Measurements from ENCODE around the gene REC8. TPM values are rescaled to one million over a fixed set of nuclear protein-coding genes. Genes with fewer than 3 reads are reported as not detected.

REC8 gene
- total and polyA plus RNA-seq, 2 of the 4 experiments (the other 2 are of a cell fraction), result 0.36 to 3.5 TPM

DNA sequence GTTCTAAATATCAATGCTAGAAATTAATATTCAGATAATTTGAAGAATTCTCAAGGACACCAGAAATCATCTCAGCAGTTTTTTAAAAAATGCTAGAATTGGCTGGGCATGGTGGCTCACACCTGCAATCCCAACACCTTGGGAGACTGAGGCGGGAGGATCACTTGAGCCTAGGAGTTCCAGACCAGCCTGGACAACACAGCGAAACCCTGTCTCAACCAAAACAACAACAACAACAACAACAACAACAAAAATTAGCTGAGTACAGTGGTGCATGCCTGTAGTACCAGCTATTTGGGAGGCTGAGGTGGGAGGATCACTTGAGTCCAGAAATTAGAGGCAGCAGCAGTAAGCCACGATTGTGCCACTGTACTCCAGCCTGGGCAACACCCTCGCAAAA lies 47.2 kb downstream of the REC8 start:
- TF ChIP-seq, protein P1, sequence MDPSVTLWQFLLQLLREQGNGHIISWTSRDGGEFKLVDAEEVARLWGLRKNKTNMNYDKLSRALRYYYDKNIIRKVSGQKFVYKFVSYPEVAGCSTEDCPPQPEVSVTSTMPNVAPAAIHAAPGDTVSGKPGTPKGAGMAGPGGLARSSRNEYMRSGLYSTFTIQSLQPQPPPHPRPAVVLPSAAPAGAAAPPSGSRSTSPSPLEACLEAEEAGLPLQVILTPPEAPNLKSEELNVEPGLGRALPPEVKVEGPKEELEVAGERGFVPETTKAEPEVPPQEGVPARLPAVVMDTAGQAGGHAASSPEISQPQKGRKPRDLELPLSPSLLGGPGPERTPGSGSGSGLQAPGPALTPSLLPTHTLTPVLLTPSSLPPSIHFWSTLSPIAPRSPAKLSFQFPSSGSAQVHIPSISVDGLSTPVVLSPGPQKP (IDR thresholded peaks at IDR 0.05; ENCODE audit: borderline replicate concordance, low read depth, low read length), result no peak
- TF ChIP-seq RFX5 (IDR thresholded peaks at IDR 0.05; ENCODE audit: low read depth, low read length) (no peak), MXI1 (IDR thresholded peaks at IDR 0.05; ENCODE audit: borderline replicate concordance, low read depth, low read length) (no peak), POLR2A (IDR thresholded peaks at IDR 0.05; ENCODE audit: low read depth, low read length) (no peak), CHD1 (IDR thresholded peaks at IDR 0.05; ENCODE audit: low read depth, low read length) (no peak), RCOR1 (IDR thresholded peaks at IDR 0.05; ENCODE audit: insufficient replicate concordance, low read length) (no peak), MAZ (IDR thresholded peaks at IDR 0.05; ENCODE audit: borderline replicate concordance, low read depth, low read length) (no peak), NFE2L2 (IDR thresholded peaks at IDR 0.05; ENCODE audit: low read depth, low read length) (no peak), MAFK (IDR thresholded peaks at IDR 0.05; ENCODE audit: low read depth, low read length) (no peak), BHLHE40 (IDR thresholded peaks at IDR 0.05; ENCODE audit: low read depth, low read length) (no peak), SMC3 (IDR thresholded peaks at IDR 0.05; ENCODE audit: low read depth, low read length) (no peak), FOS (IDR thresholded peaks at IDR 0.05; ENCODE audit: low read depth, low read length) (no peak), RAD21 (IDR thresholded peaks at IDR 0.05; ENCODE audit: low read length) (no peak), CEBPB (IDR thresholded peaks at IDR 0.05; ENCODE audit: low read depth, low read length) (no peak)
- TF ChIP-seq, protein P2, sequence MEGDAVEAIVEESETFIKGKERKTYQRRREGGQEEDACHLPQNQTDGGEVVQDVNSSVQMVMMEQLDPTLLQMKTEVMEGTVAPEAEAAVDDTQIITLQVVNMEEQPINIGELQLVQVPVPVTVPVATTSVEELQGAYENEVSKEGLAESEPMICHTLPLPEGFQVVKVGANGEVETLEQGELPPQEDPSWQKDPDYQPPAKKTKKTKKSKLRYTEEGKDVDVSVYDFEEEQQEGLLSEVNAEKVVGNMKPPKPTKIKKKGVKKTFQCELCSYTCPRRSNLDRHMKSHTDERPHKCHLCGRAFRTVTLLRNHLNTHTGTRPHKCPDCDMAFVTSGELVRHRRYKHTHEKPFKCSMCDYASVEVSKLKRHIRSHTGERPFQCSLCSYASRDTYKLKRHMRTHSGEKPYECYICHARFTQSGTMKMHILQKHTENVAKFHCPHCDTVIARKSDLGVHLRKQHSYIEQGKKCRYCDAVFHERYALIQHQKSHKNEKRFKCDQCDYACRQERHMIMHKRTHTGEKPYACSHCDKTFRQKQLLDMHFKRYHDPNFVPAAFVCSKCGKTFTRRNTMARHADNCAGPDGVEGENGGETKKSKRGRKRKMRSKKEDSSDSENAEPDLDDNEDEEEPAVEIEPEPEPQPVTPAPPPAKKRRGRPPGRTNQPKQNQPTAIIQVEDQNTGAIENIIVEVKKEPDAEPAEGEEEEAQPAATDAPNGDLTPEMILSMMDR (conservative IDR thresholded peaks at IDR 0.05; ENCODE audit: low read depth, low read length), result no peak
- TF ChIP-seq, protein P3, sequence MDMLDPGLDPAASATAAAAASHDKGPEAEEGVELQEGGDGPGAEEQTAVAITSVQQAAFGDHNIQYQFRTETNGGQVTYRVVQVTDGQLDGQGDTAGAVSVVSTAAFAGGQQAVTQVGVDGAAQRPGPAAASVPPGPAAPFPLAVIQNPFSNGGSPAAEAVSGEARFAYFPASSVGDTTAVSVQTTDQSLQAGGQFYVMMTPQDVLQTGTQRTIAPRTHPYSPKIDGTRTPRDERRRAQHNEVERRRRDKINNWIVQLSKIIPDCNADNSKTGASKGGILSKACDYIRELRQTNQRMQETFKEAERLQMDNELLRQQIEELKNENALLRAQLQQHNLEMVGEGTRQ (IDR thresholded peaks at IDR 0.05; ENCODE audit: low read depth, low read length), result no peak
- H2BK5ac ChIP-seq (ENCODE audit: low read depth, low read length, poor library complexity, severe bottlenecking), result no peak overlapping the region
- in situ Hi-C loops (cut with MboI; ENCODE audit: low sequenced_read_pairs), result no loop called here
- H3K23ac ChIP-seq (ENCODE audit: low read depth, low read length), result no peak overlapping the region
- no peak overlapping the region for H3K9ac ChIP-seq (ENCODE audit: low read depth, low read length)
- ChIA-PET CTCF (no interaction called here), POLR2A (ENCODE audit: unreplicated experiment) (no interaction called here)
- H2AK9ac ChIP-seq (replicated peaks; ENCODE audit: low read depth, low read length, poor library complexity), result no peak overlapping the region
- H3K27me3 ChIP-seq (ENCODE audit: control insufficient read depth, insufficient read depth, low read length), result no peaks in the 10 kb centered on the region
- DNase-seq (no peak), ATAC-seq (ENCODE audit: low read depth) (no peak)
- H3K4me3 ChIP-seq (ENCODE audit: insufficient read depth, low read depth, low read length), result no peak overlapping the region
- no peak overlapping the region for H4K8ac ChIP-seq (ENCODE audit: low read depth in 2 of 2, low read length in 2 of 2)
- no peak overlapping the region for H3K4ac ChIP-seq (ENCODE audit: low read depth, low read length)
- H2AFZ ChIP-seq (replicated peaks; ENCODE audit: low read length, poor library complexity), result no peak overlapping the region
- H2BK120ac ChIP-seq (ENCODE audit: low read depth, low read length), result no peak overlapping the region
- no peak overlapping the region for H4K5ac ChIP-seq (ENCODE audit: low read depth, low read length)
- no peak overlapping the region for H3K56ac ChIP-seq (ENCODE audit: extremely low read depth, insufficient read depth, low read length)
- no peak overlapping the region for H2BK15ac ChIP-seq (ENCODE audit: low read depth, low read length)
- H3K18ac ChIP-seq (ENCODE audit: low read depth, low read length), result no peak overlapping the region
- WGBS, 2 experiments (ENCODE audit: extremely low coverage in 2 of 2, insufficient read length in 1 of 2), result no CpG with 5 or more reads among the region's 4 CpGs
- no peak overlapping the region for H2BK20ac ChIP-seq (ENCODE audit: low read depth, low read length)
- intact Hi-C loops (cut with micrococcal nuclease), result loop anchor here (10.0 kb wide), 1 partner anchor 216 kb away; no protein-coding TSS in a partner anchor
- no peak overlapping the region for H3K14ac ChIP-seq (replicated peaks; ENCODE audit: low read depth, low read length)
- H4K91ac ChIP-seq (ENCODE audit: insufficient read depth, low read depth, low read length), result no peak overlapping the region
- H3K9me3 ChIP-seq (ENCODE audit: control insufficient read depth, insufficient read depth, low read length), result no peaks in the 10 kb centered on the region
- no TSS peak for BruUV-seq (replicated peaks)
- no peak overlapping the region for H2AK5ac ChIP-seq (ENCODE audit: low read depth, low read length)
- no peaks in the 10 kb centered on the region; the same call in 1 of the 2 replicates for H4K20me1 ChIP-seq (ENCODE audit: insufficient read depth, low read length)
- no peak overlapping the region for H3K4me2 ChIP-seq (ENCODE audit: low read depth, low read length)
- H3K27ac ChIP-seq (ENCODE audit: insufficient read depth, low read length), result no peak overlapping the region
- dilution Hi-C loops (cut with HindIII; ENCODE audit: low sequenced_read_pairs, unreplicated experiment), result no loop called here
- H3K36me3 ChIP-seq (ENCODE audit: control insufficient read depth, insufficient read depth, low read length), result peaks cover 6% of the 10 kb centered on the region
- peaks cover 11 to 64% of the 10 kb centered on the region in 2 experiments for H3K79me1 ChIP-seq (ENCODE audit: low read depth in 1 of 2, low read length in 2 of 2)
- no peaks in the 10 kb centered on the region for H3K4me1 ChIP-seq (ENCODE audit: control insufficient read depth, insufficient read depth, low read length)
- peaks cover 9% of the 10 kb centered on the region; the same call in 1 of the 2 replicates for H3K9me1 ChIP-seq (ENCODE audit: insufficient read depth, low read length)
